Measurements from ENCODE around the gene FSTL3.

FSTL3 gene

DNA sequence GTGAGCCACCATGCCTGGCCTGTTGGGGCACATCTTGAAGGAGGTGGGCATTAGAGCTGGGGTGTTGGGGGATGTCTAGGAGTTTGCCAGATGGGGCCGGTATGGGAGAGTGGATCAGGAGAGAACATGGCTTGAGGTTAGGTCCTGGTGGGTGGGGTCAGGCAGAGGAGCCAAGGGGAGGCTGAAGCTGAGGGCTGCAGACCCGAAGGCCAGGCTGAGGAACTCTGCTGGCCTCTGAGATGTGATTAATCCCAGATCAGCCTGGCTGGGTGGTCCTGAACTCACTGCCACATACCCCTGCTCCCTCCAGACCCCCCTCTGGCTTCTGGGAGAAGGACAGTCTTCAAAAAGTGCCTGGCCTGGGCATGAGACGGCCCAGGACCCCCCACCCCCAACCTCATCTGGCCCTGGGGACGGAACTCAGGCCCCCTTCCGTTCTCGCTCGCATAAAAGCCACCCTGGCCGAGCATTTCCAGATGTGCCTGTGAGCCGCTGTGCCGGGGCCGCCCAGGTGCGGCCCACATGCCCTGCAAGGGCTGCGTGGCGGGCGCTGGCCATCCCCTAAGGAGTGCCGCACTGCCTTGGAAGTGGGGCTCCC lies 2.7 kb downstream of the FSTL3 start:
- CTCF ChIA-PET = interaction anchor here (0.8 to 1.0 kb wide), 2 partner anchors 13 to 55 kb away, joined by 3 read pairs; no protein-coding TSS in a partner anchor
- H3K27ac ChIP-seq = peak overlapping the region; percentile 98
- POLR2A ChIA-PET (ENCODE audit: low non-redundant PET) = interaction anchor here (0.5 to 0.6 kb wide), 2 partner anchors 71 to 122 kb away, joined by 3 read pairs; no protein-coding TSS in a partner anchor
- TF ChIP-seq, protein P1, sequence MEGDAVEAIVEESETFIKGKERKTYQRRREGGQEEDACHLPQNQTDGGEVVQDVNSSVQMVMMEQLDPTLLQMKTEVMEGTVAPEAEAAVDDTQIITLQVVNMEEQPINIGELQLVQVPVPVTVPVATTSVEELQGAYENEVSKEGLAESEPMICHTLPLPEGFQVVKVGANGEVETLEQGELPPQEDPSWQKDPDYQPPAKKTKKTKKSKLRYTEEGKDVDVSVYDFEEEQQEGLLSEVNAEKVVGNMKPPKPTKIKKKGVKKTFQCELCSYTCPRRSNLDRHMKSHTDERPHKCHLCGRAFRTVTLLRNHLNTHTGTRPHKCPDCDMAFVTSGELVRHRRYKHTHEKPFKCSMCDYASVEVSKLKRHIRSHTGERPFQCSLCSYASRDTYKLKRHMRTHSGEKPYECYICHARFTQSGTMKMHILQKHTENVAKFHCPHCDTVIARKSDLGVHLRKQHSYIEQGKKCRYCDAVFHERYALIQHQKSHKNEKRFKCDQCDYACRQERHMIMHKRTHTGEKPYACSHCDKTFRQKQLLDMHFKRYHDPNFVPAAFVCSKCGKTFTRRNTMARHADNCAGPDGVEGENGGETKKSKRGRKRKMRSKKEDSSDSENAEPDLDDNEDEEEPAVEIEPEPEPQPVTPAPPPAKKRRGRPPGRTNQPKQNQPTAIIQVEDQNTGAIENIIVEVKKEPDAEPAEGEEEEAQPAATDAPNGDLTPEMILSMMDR (conservative IDR thresholded peaks at IDR 0.05; ENCODE audit: low read depth) = no peak
- DNase-seq (ENCODE audit: low spot score) = no peak

DNA sequence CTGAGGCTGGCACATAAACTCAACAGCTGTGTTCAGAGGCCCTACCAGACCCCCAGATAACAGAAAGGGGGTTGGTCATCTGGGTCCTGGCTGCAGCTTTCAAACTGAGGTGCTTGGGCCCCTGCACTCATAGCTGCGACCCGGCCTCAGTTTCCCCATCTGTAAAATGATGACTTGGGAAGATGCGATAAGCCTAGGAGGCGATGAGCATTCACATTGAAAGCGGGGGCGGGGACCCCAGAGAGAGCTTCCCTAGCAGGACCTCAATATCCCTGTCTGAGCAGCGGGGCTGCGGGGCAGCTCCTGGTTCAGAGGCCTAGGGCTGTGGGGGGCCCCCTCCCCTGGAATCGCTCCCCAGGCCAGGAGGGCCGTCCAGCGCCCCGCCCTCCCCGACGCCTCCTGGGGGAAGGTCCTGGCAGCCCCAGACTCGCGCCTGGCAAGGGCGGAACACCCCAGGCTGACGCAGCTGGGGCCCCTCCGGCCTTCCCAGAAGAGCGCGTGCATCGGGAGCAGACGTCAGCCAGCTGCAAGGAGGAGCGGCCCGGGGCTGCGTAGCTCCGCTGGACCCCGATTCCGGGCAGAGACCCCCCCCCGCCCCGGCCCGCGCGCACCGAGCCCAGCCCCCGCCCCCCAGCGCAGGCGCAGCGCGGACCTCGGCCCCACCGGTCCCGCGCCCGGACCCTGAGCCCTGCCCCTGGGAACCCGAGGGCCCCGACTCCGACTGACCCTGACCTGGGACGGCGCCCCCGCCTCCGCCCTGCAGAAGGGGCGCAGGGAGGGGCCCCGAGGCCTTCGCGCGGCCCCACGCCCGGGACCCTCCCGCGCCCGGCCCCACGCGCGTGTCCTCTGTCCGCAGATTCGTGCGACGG lies 3.5 kb downstream of the FSTL3 start:
- ChIA-PET POLR2A (ENCODE audit: low non-redundant PET) (interaction anchor here (0.5 to 0.6 kb wide), 2 partner anchors 70 to 121 kb away, joined by 3 read pairs; no protein-coding TSS in a partner anchor), CTCF (interaction anchor here (0.8 to 1.0 kb wide), 2 partner anchors 14 to 55 kb away, joined by 3 read pairs; no protein-coding TSS in a partner anchor)
- TF ChIP-seq, protein P1 (conservative IDR thresholded peaks at IDR 0.05; ENCODE audit: low read depth) = no peak
- DNase-seq (ENCODE audit: low spot score) = peak; percentile 58
- peak overlapping the region; percentile 98 for H3K27ac ChIP-seq

DNA sequence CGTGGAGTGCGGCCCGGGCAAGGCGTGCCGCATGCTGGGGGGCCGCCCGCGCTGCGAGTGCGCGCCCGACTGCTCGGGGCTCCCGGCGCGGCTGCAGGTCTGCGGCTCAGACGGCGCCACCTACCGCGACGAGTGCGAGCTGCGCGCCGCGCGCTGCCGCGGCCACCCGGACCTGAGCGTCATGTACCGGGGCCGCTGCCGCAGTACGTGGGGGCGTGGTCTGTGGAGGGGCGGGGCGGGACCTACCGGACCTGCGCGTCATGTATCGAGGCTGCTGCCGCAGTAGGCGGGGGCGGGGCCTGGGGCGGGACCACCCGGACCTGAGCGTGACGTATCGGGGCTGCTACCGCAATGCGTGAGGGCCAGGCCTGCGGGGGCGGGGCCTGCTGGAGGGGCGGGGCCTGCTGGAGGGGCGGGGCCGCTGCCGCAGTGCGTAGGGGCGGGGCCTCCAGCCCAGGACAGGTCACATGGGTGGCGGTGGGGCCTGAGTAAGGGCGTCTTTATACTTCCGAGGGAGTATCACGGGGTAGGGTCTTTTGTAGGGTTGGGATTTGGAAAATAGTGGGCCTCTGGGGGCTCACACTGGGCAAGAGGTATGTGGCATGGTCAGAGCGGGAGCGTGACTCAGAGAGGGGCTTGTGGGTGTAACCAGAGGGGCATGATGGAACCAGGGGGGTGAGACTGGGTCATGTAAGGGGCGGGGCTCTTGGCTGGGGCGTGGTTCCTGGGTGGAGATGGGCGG lies 4.3 kb downstream of the FSTL3 start:
- ChIA-PET CTCF (interaction anchor here (0.6 kb wide), 1 partner anchor 109 kb away, joined by 3 read pairs; no protein-coding TSS in a partner anchor), POLR2A (ENCODE audit: low non-redundant PET) (no interaction called here)
- peak; percentile 96 for DNase-seq (ENCODE audit: low spot score)
- peak overlapping the region; percentile 98 for H3K27ac ChIP-seq
- TF ChIP-seq, protein P1 (conservative IDR thresholded peaks at IDR 0.05; ENCODE audit: low read depth) = peak; percentile 60

DNA sequence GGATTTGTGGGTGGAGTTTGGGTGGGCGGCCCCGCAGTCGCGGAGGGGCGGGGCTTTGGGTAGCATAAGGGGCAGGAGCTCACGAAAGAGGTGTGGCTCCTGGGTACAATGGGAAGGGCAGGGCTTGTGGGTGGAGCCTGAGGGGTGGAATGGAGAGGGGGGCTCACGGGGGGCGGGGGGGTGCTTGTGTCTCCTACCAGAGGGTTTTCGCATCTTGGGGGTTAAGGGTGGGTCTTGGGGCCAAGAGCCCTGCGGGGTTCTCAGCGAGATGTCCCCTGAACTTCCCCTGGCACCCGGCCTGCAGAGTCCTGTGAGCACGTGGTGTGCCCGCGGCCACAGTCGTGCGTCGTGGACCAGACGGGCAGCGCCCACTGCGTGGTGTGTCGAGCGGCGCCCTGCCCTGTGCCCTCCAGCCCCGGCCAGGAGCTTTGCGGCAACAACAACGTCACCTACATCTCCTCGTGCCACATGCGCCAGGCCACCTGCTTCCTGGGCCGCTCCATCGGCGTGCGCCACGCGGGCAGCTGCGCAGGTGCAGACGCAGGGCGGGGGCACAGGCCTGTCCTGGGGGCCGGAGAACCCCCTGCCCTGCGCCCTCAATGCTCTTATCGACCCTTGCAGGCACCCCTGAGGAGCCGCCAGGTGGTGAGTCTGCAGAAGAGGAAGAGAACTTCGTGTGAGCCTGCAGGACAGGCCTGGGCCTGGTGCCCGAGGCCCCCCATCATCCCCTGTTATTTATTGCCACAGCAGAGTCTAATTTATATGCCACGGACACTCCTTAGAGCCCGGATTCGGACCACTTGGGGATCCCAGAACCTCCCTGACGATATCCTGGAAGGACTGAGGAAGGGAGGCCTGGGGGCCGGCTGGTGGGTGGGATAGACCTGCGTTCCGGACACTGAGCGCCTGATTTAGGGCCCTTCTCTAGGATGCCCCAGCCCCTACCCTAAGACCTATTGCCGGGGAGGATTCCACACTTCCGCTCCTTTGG lies 5.1 kb downstream of the FSTL3 start:
- POLR2A ChIA-PET (ENCODE audit: low non-redundant PET) = interaction anchor here (0.5 kb wide), 1 partner anchor 9 kb away, joined by 5 read pairs; no protein-coding TSS in a partner anchor
- CTCF ChIA-PET = no interaction called here
- TF ChIP-seq, protein P1 (conservative IDR thresholded peaks at IDR 0.05; ENCODE audit: low read depth) = no peak
- peak overlapping the region; percentile 98 for H3K27ac ChIP-seq
- DNase-seq (ENCODE audit: low spot score) = no peak

DNA sequence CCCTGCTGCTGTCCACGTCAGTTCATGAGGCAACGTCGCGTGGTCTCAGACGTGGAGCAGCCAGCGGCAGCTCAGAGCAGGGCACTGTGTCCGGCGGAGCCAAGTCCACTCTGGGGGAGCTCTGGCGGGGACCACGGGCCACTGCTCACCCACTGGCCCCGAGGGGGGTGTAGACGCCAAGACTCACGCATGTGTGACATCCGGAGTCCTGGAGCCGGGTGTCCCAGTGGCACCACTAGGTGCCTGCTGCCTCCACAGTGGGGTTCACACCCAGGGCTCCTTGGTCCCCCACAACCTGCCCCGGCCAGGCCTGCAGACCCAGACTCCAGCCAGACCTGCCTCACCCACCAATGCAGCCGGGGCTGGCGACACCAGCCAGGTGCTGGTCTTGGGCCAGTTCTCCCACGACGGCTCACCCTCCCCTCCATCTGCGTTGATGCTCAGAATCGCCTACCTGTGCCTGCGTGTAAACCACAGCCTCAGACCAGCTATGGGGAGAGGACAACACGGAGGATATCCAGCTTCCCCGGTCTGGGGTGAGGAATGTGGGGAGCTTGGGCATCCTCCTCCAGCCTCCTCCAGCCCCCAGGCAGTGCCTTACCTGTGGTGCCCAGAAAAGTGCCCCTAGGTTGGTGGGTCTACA lies 6.6 kb downstream of the FSTL3 start:
- no peak for DNase-seq (ENCODE audit: low spot score)
- TF ChIP-seq, protein P1 (conservative IDR thresholded peaks at IDR 0.05; ENCODE audit: low read depth) = no peak
- peak overlapping the region; percentile 67 for H3K27ac ChIP-seq
- ChIA-PET CTCF (no interaction called here), POLR2A (ENCODE audit: low non-redundant PET) (no interaction called here)
